ENCODE data around the gene KLF18.
"Not testable (repeated sequence)": the region's sequence is repeated elsewhere in the genome, so short reads cannot be mapped to it uniquely, and the experiment has no call there.

Gene KLF18

DNA sequence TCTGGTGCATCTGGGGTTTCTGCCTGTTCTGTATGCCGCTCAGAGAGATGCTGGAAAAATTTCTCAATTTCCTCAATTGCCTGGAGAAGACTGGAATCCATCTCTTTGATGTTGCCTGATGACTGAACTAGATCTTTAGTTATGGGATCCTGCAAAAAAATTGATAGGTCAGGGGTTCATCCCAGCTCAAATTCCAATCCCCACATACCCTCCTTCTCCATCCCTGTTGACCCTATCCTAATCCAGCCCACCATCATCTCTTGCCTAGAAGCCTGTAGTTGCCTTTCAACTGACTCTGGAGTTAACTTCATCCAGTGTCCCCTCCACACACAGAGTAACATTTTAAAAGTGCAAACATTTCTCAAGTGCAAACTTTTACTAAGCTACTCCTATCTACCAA lies at the start of gene KLF18:
Gene KLF18, minus strand, starts transcription at position 101 of the 400 bp plus-strand sequence. Its CDS starts 0 bp downstream, at position 101.
- no peak for DNase-seq

DNA sequence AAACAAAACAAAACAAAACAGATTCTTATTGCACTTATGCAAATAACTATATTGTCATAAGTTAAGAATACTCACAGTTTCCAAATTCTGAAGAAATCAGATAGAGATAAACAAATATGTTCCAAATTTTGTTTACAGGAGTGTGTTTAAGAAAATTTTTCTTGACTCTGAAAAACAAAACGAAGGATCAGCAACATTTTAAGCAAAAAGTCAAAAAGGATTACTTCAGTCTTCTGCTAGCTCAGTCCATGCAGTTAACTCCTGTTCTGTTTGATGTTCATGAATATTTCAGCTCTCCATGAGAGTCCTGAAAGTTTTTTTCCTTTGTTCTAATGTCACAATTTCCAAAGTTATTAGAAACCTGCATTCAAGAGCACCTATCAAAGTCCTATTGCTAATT lies 33.2 kb upstream of the KLF18 start:
- no peak for DNase-seq

DNA sequence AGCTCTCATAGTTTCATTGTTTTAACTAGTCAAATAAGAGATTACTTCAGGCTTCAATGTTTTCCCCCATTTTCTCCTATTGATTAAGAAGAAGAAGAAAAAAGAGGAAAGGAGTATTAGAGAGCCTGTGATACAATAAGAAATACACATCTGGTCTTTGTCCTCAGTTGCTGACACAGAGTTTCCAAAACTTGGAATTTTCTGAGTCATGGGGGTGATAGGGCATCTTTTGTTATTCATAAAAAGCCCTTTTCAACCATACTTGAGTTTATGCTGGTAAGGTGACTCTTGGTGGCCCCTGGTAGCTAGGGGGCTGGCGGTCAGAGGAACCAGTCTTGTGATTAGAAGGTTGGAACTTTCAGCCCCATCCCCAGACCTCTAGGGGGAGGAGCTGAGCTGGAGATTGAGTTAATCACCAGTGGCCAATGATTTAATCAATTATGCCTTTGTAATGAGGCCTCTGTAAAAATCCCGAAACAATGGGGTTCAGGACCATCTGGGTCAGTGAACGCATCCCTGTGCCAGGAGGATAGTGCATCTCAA lies 28.9 kb upstream of the KLF18 start:
- no peak for DNase-seq

DNA sequence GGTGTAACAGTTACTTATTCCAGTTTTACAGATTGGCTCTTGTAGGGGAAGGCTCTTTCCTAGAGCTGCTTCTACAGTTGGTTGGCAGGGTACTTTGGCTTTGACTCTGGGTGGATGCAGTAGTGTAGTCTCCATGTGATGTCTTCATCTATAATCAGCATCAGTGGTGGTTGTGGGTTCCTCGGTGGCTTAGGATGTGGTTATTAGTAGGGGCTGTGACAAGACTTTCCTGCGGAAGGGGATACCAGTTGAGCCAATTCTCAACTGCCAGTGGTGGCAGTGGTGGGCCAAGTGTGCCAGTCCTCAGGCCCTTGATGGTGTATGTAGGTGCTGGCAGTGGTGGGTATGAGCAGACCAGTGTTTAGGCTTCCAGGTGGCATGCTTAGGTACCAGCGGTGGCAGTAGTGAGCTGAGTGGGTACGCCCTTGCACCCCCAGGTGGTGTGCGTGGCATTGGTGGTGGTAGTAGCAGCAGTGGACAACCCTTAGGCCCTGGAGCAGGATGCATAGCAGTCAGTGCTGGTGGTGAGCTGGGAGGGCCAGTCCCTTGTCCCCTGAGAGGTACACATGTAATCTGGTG lies 27.2 kb upstream of the KLF18 start:
- DNase-seq, result no peak

DNA sequence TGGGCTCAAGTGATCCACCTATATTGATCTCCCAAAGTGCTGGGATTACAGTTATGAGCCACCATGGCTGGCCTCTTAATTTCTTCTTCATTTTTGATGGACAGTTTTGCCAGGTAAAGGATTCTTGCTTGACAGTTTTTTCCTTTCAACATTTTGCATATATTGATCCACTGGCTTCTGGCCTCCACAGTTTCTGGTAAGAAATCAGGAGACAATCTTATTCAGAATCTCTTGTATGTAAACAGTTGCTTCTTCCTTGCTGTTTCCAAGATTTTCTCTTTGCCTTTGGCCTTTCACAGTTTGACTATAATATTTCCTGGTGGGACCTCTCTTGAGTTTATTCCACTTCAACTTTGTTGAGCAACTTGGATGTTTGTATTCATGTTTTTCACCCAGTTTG lies 20.1 kb upstream of the KLF18 start:
- no peak for DNase-seq

DNA sequence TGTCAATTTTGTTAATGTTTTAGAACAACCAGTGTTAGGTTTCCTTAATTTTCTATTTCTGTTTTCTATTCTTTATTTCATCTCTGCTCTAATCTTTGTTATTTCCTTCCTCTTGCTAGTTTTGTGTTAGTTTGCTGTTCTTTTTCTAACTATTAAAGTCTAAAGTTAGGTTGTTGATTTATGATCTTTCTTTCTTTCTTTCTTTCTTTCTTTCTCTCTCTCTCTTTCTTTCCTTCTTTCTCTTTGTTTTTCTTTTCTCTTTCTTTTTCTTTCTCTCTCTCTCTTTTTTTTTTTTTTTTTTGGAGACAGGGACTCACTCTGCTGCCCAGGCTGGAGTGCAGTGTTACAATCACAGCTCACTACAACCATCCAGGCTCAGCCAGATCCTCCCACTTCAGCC lies 17.4 kb upstream of the KLF18 start:
- no peak for DNase-seq

DNA sequence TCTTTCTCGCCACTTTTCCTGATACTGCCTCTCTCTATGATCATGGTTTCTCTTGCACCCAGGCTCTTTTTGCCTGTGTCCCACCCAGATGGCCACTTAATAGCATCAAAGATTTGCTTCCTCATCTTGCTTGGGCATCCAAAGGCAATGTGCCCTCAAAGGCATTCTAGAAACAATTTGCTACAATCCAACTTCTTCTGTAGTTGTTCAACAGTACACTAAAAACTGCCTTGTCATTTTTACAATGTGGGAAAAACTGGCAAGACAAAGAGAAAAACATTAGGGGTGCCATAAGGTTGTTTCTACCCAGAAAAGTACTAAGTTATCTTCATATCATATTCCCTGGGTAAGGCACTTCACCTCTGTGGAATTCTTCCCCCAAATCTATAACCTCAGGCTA lies 16.5 kb upstream of the KLF18 start:
- DNase-seq, result no peak

DNA sequence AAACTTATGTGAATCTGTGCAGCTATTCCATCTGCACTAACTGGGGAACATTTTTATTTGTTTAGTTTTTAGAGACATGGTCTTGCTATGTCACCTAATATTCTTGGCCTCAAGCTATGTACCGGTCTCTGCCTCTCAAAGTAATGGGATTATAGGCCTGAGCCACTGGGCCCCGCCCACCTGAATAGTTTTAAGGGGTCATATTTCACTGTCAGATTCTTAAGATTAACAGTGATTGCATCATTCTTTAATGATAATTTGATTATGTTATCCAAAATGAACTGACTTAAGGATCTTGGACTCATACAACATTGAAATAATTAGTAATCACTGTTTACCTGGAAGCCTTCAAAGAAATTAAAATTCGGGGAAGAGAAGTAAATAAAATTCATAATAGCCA lies 12.6 kb upstream of the KLF18 start:
- no peak for DNase-seq

DNA sequence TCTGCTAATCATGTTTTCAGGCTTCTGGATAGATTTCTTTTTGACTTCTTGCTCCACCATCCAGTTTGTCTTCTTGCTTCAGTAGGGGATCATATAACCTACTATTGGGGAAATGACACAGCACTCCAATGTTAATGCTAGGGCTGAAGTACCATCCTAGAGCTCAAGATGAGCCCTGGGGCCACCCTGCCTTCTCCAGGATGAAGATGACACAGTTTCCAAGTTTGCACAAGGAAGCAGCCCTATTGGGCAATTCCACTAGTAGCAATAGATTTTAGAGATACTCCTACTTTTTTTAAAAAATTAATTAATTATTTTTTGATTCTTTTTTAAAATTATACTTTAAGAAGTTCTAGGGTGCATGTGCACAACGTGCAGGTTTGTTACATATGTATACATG lies 11.3 kb upstream of the KLF18 start:
- no peak for DNase-seq

DNA sequence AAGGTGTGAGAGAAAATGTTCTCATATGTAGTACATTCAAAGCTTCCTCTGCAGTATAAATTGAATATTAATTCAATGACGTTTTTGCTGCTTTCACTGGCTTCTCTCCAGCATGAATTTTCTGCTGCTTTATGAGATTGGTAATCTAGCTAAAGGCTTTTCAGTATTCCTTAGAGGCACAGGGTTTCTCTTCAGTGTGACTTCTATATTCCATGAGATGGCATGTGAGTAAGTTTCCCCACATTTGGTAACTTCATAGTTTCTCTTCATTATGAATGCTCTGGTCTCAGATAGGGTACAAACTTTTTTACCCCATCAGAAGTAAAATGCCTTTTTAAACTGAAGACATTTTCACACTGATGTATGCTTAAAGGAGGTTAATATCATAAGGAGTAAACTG lies 10.4 kb upstream of the KLF18 start:
- no peak for DNase-seq

DNA sequence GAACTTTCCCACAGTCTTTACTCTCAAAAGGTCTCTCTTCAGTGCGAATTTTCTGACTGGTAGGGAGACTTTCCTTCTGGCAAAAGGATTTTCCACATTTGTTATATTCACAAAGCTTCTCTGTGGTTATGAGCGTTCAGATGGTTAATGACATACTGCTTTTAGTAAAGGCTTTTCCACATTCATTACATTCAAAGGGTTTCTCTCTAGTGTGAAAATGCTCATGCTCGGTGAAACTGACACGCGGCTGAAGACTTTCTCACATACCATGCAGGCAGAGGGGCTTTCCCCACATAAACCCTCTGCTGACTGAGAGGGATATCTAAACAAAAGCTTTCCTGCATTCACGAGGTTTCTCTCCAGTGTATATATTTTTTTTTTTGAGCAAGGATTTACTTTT lies 9.9 kb upstream of the KLF18 start:
- no peak for DNase-seq

DNA sequence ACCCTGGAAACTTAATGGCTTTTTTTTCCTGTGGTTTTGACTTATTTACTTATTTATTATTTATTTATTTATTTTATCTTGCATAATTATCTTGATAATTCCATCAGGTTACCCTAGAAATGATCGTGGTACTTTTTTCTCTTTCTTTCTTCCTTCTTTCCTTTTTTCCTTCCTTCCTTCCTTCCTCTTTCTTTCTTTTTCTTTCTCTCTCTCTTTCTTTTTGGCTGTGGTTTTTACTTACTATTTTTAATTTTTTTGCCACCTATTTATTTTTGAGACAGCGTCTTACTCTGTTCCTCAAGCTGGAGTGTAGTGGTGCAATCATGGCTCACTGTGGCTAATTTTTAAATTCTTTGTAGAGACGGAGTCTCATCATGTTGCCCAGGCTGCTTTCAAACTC lies 6.2 kb upstream of the KLF18 start:
- no peak for DNase-seq

DNA sequence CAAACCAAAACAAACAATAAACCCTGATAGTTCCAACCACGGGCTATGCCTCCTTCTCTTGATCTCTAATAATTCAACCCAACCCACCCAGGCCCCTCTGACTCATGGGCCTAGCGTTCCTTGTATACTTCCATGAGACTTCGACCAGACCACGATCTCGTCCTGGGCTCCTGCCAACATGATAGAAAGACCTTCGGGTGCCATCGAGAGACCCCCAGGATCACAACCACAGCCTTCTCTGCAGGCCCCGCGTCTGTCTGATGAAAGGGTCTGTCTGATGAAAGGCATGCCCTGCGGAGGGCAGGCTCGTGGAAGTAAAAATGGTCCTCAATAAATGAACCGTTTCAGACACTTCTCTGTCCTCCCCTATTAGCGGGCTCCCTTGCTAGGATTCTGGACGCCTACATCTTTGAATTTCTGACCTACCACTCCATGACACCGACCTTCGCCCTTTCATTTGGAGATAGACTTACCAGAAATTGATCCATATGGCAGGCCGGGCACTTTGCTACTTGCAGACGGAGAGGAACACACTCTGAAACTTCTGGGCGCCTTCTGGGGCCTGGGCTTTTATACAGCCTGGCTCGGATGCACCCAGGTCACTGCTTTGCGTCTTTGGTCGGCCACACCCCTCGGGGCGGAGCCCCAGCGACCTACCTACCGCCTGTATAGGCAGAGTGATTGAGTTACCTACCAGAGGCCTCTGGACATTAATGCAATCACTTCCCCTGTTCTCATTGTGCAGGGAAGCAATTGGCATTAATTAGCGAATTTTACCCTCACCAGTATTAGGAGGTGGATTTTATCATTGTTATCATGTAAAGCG lies 5.3 kb upstream of the KLF18 start:
- no peak for DNase-seq

DNA sequence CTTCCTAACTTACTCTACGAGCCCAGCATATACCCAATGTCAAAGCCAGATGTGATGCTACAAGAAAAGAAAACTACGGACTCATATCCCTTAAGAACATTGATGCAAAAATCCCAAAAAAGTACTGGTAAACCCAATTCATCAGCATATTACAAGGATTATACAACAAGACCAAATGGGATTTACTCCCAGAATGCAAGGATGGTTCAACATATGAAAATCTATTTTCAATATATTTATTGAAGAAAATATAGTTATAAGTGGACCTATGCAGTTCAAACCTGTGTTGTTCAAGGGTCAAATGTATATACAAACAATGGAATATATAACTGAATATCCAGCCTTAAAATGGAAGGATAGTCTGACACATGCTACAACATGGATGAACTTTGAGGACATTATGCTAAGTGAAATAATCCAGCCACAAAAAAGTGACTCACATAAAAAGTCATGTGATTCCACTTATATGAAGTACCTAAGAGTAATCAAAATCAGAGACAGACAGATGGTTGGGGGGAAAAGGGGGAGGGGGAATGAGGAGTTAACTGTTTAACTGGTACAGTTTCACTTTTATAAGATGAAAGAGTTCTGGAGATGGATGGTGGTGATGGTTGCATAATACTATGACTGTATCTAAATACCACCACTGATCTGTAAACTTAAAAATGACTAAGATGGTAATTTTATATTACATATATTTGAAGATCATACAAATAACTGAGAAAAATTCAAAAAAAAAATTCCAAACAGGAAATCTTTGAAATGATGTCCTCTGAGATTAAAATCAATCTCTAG lies 3.7 kb upstream of the KLF18 start:
- no peak for DNase-seq

DNA sequence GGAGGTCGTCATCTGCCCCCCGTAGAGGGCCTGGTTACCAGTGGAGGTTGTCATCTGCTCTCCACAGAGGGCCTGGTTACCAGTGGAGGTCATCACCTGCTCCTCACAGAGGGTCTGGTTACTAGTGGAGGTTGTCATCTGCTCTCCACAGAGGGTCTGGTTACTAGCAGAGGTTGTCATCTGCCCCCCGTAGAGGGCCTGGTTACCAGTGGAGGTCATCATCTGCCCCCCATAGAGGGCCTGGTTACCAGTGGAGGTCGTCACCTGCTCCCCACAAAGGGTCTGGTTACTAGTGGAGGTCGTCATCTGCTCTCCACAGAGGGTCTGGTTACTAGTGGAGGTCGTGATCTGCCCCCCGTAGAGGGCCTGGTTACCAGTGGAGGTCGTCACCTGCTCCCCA lies 1.9 kb downstream of the KLF18 start:
- DNase-seq, result not testable (repeated sequence)

DNA sequence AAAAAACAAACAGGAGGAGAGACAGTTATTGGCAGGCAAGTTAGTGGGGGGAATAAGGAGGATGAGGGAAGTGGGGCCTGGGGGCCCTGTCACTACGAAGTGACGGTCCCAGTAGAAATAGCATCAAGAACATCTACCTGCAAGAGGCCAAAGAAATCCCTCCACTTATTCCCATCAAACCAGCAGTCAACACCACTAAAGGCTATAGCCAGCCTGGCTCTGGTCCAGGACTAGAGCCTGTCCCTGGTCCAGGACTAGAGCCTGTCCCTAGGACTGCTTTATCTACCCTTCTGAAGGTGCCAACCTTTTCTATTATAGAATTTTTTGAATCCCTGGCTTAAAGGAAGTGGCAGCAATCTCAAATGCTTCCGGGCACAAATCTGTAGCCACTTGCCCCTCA lies 3.2 kb downstream of the KLF18 start:
- no peak for DNase-seq

DNA sequence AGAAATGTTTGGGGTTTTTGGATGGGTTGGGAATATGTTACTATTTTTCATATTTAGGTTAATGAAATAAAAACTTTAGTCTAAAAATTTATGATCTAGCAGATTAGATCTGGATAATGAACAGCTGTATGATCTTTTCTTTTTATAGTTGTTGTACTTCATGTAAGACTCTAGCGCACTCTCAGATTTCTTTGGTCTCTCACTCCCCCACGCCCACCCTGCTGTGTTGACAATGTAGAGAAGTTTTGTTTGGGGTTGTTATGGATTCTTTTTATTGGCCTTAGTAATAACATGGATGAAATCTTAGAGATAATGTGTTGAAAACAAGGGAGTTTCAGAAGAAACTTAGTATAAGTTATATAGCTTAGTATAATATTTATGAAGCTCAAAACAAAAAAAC lies 5.5 kb downstream of the KLF18 start:
- no peak for DNase-seq

DNA sequence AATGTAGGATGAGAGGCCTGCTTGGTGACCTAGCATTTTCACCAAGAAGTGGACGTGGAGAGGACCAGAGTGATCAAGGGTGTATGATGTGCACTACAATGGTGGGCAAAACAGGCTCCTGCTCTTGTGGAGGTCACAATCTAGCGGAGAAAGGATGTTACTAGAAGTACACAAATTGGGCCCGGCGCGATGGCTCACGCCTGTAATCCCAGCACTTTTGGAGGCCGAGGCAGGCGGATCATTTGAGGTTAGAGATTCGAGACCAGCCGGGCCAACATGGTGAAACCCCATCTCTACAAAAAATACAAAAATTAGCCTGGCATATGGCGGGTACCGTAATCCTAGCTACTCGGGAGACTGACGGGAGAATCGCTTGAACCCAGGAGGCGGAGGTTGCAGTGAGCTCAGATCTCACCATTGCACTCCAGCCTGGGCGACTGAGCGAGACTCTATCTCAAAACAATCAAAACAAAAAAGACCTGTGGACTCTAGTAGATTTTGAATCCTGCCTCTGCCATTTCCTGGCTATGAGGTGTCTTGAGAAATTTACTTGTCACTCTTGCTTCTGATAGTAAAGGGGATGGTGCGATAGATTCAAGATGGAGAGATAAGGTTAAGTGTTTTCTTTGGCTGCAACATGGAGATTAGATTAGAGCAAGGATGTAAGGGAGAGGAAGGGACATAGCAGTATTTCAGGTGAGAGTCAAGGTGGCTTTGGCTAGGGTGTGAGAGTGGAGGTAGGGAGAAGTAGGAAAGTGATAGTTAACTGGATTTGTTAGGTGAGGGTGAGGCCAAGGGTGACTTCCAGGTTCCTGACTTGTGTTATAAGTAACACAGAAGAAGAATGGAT lies 7.1 kb downstream of the KLF18 start:
- DNase-seq, result no peak

DNA sequence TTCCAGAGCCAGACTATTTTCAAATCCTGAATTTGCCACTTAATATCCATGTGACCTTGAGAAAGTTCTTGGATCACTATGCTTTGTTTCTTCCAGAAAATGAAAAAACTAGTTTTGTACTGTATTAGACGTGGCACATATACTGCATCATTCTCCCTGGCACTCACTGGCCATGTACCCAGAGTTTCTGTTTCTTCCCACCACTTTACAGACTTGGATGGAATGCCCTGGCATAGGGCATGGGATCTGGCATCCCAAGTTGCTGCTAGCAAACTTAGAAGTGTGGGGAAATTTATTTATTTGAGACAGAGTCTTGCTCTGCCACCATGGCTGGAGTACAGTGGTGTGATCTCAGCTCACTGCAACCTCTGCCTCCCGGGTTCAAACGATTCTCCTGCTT lies 10.0 kb downstream of the KLF18 start:
- no peak for DNase-seq

DNA sequence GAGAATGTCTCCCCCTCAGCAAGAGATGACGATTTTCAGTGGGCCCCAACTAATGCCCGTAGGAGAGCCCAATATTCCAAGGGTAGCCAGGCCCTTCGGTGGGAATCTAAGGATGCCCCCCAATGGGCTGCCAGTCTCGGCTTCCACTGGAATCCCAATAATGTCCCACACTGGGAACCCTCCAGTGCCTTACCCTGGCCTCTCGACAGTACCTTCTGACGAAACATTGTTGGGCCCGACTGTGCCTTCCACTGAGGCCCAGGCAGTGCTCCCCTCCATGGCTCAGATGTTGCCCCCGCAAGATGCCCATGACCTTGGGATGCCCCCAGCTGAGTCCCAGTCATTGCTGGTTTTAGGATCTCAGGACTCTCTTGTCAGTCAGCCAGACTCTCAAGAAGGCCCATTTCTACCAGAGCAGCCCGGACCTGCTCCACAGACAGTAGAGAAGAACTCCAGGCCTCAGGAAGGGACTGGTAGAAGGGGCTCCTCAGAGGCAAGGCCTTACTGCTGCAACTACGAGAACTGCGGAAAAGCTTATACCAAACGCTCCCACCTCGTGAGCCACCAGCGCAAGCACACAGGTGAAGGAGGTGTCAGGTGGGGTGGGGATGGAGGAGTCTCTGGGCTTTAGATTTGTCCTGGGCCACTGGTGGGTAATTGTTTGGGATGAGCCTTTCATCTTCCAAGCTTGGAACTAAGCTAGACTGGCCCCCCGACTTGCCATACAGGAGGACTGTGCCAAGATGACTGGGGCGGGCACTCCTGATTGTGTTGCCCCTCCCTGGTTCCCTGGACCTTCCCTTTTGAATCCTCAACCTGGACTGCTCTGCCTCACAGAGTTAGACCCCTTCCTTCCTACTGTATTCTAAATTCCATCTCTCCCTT lies 11.6 kb downstream of the KLF18 start:
- no peak for DNase-seq

DNA sequence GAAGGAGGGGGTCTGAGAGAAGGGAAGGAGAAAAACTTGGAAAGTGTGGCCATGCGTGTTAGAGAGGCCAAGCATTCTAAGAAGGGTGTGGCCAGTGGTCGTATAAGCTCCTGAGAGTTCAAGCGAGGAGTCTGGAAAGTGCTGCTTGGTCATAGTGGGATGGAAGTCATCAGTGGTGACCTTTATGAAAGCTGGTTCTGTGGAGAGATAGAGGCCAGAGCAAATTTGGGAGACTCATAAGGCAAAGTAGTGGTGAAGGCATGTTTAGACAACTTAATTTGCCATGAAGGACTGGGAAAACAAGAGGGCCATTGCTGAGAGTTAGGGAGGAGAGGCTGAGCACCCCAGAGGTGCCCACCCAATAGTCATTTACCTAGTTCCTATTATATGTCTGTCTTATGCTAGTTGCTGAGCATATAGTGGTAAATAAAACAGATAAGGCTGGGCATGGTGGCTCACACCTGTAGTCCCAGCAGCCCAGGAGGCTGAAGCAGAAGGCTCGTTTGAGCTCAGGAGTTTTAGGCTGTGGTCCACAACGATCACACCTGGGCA lies 21.0 kb downstream of the KLF18 start:
- DNase-seq, result no peak

All from GF-D8 (cell line).